RWPE1 (cell line): Measurements from ENCODE around the gene GPSM3.
A peak's percentile ranks its signal among the peaks of the same experiment; 100 is the strongest.

ENCODE experiments used
- CTCF ChIA-PET: fragments of 350-600 bp; sonication (Branson Sonifier 250); formaldehyde crosslinking; extraction: SDS; loops from one replicate; lab custom pipeline; 2021; lab: Yijun Ruan, JAX
- POLR2A ChIA-PET: fragments of 400-600 bp; formaldehyde crosslinking; extraction: SDS; loops from one replicate; lab custom pipeline; 2020; ENCODE audit warnings: antibody characterized with exemption; ENCODE audit not compliant: low non-redundant PET; lab: Yijun Ruan, JAX
- DNase-seq: peaks from one replicate; pipeline ENCODE4 v3.0.0; 2012; ENCODE audit warnings: low spot score
- H3K27ac ChIP-seq: fragments of 450-650 bp; 2 replicates; pipeline ENCODE4 v1.5.1; 2017
- CTCF ChIP-seq: fragments of 450-650 bp; conservative IDR thresholded peaks from 2 replicates; pipeline ENCODE4 v1.5.1; 2017; ENCODE audit warnings: low read depth, mild to moderate bottlenecking

Gene GPSM3

GRCh38 chr6:32167761-32168262, 24.6 kb downstream of the GPSM3 start:
- ChIA-PET CTCF (no interaction called here), POLR2A (no interaction called here)
- TF ChIP-seq CTCF = no peak
- DNase-seq = no peak
- peak overlapping the region; percentile 56 for H3K27ac ChIP-seq

GRCh38 chr6:32167154-32167760, 25.2 kb downstream of the GPSM3 start:
- no peak for TF ChIP-seq CTCF
- CTCF ChIA-PET = no interaction called here
- peak overlapping the region; percentile 56 for H3K27ac ChIP-seq
- POLR2A ChIA-PET = no interaction called here
- DNase-seq = no peak

- ChIA-PET POLR2A (no interaction called here), CTCF (no interaction called here)
- H3K27ac ChIP-seq = peak overlapping the region; percentile 56
- TF ChIP-seq CTCF = no peak
- DNase-seq = no peak
These were observed 25.9 kb downstream of the GPSM3 start for GRCh38 chr6:32166411-32167061.

- ChIA-PET CTCF (interaction anchor here (0.9 kb wide), 1 partner anchor 29 kb away, joined by 3 read pairs; no protein-coding TSS in a partner anchor), POLR2A (no interaction called here)
- no peak for DNase-seq
- H3K27ac ChIP-seq = peak within 1 kb of the TSS; percentile 9; the same call in 1 of the 2 replicates
- no peak for TF ChIP-seq CTCF
These were observed 28.1 kb downstream of the GPSM3 start, which contains the start of gene EGFL8 for GRCh38 chr6:32164295-32164694. TSS of gene EGFL8 (plus strand) at chr6:32164595. CDS start at chr6:32166166, 1,571 bp downstream.

GRCh38 chr6:32163559-32164258, 28.7 kb downstream of the GPSM3 start:
- peak overlapping the region; percentile 9; the same call in 1 of the 2 replicates for H3K27ac ChIP-seq
- no peak for TF ChIP-seq CTCF
- DNase-seq = no peak
- ChIA-PET CTCF (interaction anchor here (0.9 kb wide), 1 partner anchor 28 kb away, joined by 3 read pairs; no protein-coding TSS in a partner anchor), POLR2A (no interaction called here)

GRCh38 chr6:32158052-32158451, 34.4 kb downstream of the GPSM3 start:
- TF ChIP-seq CTCF = no peak
- no peak for DNase-seq
- no peak overlapping the region for H3K27ac ChIP-seq
- ChIA-PET POLR2A (no interaction called here), CTCF (no interaction called here)
